22Rv1 (cell line): Measurements from ENCODE around the gene HELZ.

Experiments
- ZFX ChIP-seq: fragments of 450-650 bp; IDR thresholded peaks from 2 replicates; pipeline ENCODE4 v1.6.1; 2017; ENCODE audit warnings: antibody characterized with exemption, borderline replicate concordance
- TF ChIP-seq, protein P1 (sequence below): fragments of 450-650 bp; IDR thresholded peaks from 2 replicates; pipeline ENCODE4 v1.5.1; 2017; ENCODE audit warnings: mild to moderate bottlenecking

DNA sequence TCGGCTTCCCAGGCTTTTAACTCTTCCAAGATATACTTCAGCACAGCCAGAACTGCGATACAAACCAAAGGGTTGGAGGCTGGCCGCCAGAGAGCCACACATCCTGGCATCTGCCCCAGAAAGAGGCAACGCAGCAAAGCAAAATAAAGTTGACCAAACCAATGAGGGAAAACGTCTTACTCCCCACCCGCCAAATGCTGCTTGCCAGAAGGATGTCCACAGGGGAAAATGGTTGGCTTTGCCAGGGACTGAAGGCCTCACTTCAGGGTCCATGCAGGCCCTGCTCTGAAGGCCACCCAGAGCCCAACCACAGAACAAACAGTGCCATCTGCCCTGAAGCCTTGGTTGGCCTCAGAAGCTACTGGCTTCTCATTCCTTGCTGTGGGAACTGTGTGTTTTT is 185.6 kb downstream of the HELZ start:
- TF ChIP-seq, protein P1, sequence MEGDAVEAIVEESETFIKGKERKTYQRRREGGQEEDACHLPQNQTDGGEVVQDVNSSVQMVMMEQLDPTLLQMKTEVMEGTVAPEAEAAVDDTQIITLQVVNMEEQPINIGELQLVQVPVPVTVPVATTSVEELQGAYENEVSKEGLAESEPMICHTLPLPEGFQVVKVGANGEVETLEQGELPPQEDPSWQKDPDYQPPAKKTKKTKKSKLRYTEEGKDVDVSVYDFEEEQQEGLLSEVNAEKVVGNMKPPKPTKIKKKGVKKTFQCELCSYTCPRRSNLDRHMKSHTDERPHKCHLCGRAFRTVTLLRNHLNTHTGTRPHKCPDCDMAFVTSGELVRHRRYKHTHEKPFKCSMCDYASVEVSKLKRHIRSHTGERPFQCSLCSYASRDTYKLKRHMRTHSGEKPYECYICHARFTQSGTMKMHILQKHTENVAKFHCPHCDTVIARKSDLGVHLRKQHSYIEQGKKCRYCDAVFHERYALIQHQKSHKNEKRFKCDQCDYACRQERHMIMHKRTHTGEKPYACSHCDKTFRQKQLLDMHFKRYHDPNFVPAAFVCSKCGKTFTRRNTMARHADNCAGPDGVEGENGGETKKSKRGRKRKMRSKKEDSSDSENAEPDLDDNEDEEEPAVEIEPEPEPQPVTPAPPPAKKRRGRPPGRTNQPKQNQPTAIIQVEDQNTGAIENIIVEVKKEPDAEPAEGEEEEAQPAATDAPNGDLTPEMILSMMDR, result no peak
- no peak for TF ChIP-seq ZFX
